IMR-90 (cell line): ENCODE results near the gene COL4A1. TPM values are rescaled to one million over a fixed set of nuclear protein-coding genes. Genes with fewer than 3 reads are reported as not detected.

Experiments used
- ATAC-seq: fragments of 200-7000 bp; cut with Tn5 transposase; 2 replicates; pipeline ENCODE4 v1.9.1; 2020; ENCODE audit warnings: low read depth, mild to moderate bottlenecking, moderate library complexity
- BruUV-seq: library from RNA; stranded (reverse); fragments of 400-500 nt; replicated peaks from 2 replicates; lab custom pipeline; 2021; lab: Mats Ljungman, UMichigan
- CTCF ChIA-PET: fragments of 300-600 bp; formaldehyde crosslinking; extraction: SDS; loops from one replicate; lab custom pipeline; 2021; ENCODE audit warnings: antibody characterized with exemption; lab: Yijun Ruan, JAX
- POLR2A ChIA-PET: fragments of 300-600 bp; sonication (Branson Sonifier 250); formaldehyde crosslinking; loops from one replicate; lab custom pipeline; 2022; ENCODE audit warnings: antibody characterized with exemption; ENCODE audit not compliant: unreplicated experiment; lab: Charles Lee
- DNase-seq: peaks from one replicate; pipeline ENCODE4 v3.0.0; 2013
- H2AFZ ChIP-seq: replicated peaks from 2 replicates; pipeline ENCODE3; 2013; ENCODE audit warnings: low read length, mild to moderate bottlenecking; ENCODE audit not compliant: poor library complexity
- H2AK5ac ChIP-seq: 2 replicates; pipeline ENCODE4 v1.6.1; 2013; ENCODE audit warnings: low read depth, low read length, inconsistent platforms
- H2AK9ac ChIP-seq: replicated peaks from 2 replicates; pipeline ENCODE3; 2013; ENCODE audit warnings: mild to moderate bottlenecking, low read depth, low read length, moderate library complexity; ENCODE audit not compliant: poor library complexity
- H2BK120ac ChIP-seq: 2 replicates; pipeline ENCODE4 v1.6.1; 2013; ENCODE audit warnings: low read depth, low read length, inconsistent platforms
- H2BK15ac ChIP-seq: 3 replicates; pipeline ENCODE4 v1.6.1; 2013; ENCODE audit warnings: low read depth, low read length, inconsistent platforms
- H2BK20ac ChIP-seq: 2 replicates; pipeline ENCODE4 v1.6.1; 2013; ENCODE audit warnings: low read depth, mild to moderate bottlenecking, inconsistent platforms, low read length, moderate library complexity
- H2BK5ac ChIP-seq: 2 replicates; pipeline ENCODE4 v1.6.1; 2013; ENCODE audit warnings: mild to moderate bottlenecking, low read depth, low read length, inconsistent platforms; ENCODE audit not compliant: poor library complexity, severe bottlenecking
- H3K14ac ChIP-seq: replicated peaks from 2 replicates; pipeline ENCODE4 v1.6.1; 2013; ENCODE audit warnings: low read depth, low read length, inconsistent platforms
- H3K18ac ChIP-seq: 2 replicates; pipeline ENCODE4 v1.6.1; 2013; ENCODE audit warnings: low read depth, low read length, control low read depth
- H3K23ac ChIP-seq: 2 replicates; pipeline ENCODE4 v1.6.1; 2013; ENCODE audit warnings: low read depth, low read length, inconsistent platforms
- H3K27ac ChIP-seq: 2 replicates; pipeline ENCODE4 v1.5.1; 2013; ENCODE audit warnings: mild to moderate bottlenecking, control low read depth, low read length; ENCODE audit not compliant: insufficient read depth
- H3K27me3 ChIP-seq: 2 replicates; pipeline ENCODE4 v1.6.1; 2013; ENCODE audit warnings: low read length; ENCODE audit not compliant: control insufficient read depth, insufficient read depth
- H3K36me3 ChIP-seq: 2 replicates; pipeline ENCODE4 v1.6.1; 2013; ENCODE audit warnings: low read length, mixed read lengths; ENCODE audit not compliant: control insufficient read depth, insufficient read depth
- H3K4ac ChIP-seq: 2 replicates; pipeline ENCODE4 v1.6.1; 2013; ENCODE audit warnings: low read depth, low read length, inconsistent platforms
- H3K4me1 ChIP-seq: 2 replicates; pipeline ENCODE4 v1.6.1; 2013; ENCODE audit warnings: low read length, mixed read lengths; ENCODE audit not compliant: control insufficient read depth, insufficient read depth
- H3K4me2 ChIP-seq: 2 replicates; pipeline ENCODE4 v1.6.1; 2013; ENCODE audit warnings: low read depth, mild to moderate bottlenecking, control low read depth, low read length, moderate library complexity
- H3K4me3 ChIP-seq: 2 replicates; pipeline ENCODE4 v1.5.1; 2013; ENCODE audit warnings: low read depth, mild to moderate bottlenecking, control low read depth, low read length, moderate library complexity; ENCODE audit not compliant: insufficient read depth
- H3K56ac ChIP-seq: 2 replicates; pipeline ENCODE4 v1.6.1; 2013; ENCODE audit warnings: low read length, inconsistent platforms; ENCODE audit not compliant: insufficient read depth; ENCODE audit errors: extremely low read depth
- H3K79me1 ChIP-seq, 2 experiments: 2 replicates each; pipeline ENCODE4 v1.6.1; 2013; ENCODE audit warnings: low read length in 2 of 2, inconsistent platforms in 1 of 2, low read depth in 1 of 2
- H3K9ac ChIP-seq: 2 replicates; pipeline ENCODE4 v1.6.1; 2013; ENCODE audit warnings: low read depth, low read length, control low read depth
- H3K9me1 ChIP-seq: 2 replicates; pipeline ENCODE4 v1.6.1; 2013; ENCODE audit warnings: low read length, inconsistent platforms; ENCODE audit not compliant: insufficient read depth
- H3K9me3 ChIP-seq: 2 replicates; pipeline ENCODE4 v1.6.1; 2013; ENCODE audit warnings: low read length; ENCODE audit not compliant: control insufficient read depth, insufficient read depth
- H4K20me1 ChIP-seq: 2 replicates; pipeline ENCODE4 v1.6.1; 2013; ENCODE audit warnings: low read length, inconsistent platforms; ENCODE audit not compliant: insufficient read depth
- H4K5ac ChIP-seq: 2 replicates; pipeline ENCODE4 v1.6.1; 2013; ENCODE audit warnings: mild to moderate bottlenecking, low read depth, low read length, control low read depth
- H4K8ac ChIP-seq, 2 experiments: 2 replicates each; pipeline ENCODE4 v1.6.1; 2013; ENCODE audit warnings: low read depth in 2 of 2, low read length in 2 of 2, control low read depth in 1 of 2, inconsistent platforms in 1 of 2
- H4K91ac ChIP-seq: 2 replicates; pipeline ENCODE4 v1.6.1; 2013; ENCODE audit warnings: low read depth, low read length, inconsistent platforms; ENCODE audit not compliant: insufficient read depth
- MAFK ChIP-seq: IDR thresholded peaks from 2 replicates; pipeline ENCODE4 v1.6.1; 2012; ENCODE audit warnings: low read depth, low read length, improper control_type of control experiment
- MXI1 ChIP-seq: IDR thresholded peaks from 2 replicates; pipeline ENCODE4 v1.6.1; 2012; ENCODE audit warnings: low read depth, mild to moderate bottlenecking, low read length, moderate library complexity, borderline replicate concordance
- RAD21 ChIP-seq: IDR thresholded peaks from 2 replicates; pipeline ENCODE4 v1.6.1; 2012; ENCODE audit warnings: low read length, improper control_type of control experiment
- RCOR1 ChIP-seq: IDR thresholded peaks from 2 replicates; pipeline ENCODE4 v1.6.1; 2012; ENCODE audit warnings: mild to moderate bottlenecking, low read length, improper control_type of control experiment; ENCODE audit not compliant: insufficient replicate concordance
- WGBS, 2 experiments: methylation state at CpG; one replicate each; pipeline versions ENCODE4 v1.1.5 to v1.1.7; 2013; ENCODE audit warnings: missing lambda C conversion rate in 2 of 2; ENCODE audit not compliant: insufficient read length in 1 of 2; ENCODE audit errors: extremely low coverage in 2 of 2; 5-methylcytosine and 5-hydroxymethylcytosine counted together
- dilution Hi-C: fragments of 300-500 bp; cut with HindIII; formaldehyde crosslinking; loops from one replicate; pipeline ENCODE4 v1.14.3; 2018; ENCODE audit warnings: low sequenced_read_pairs; ENCODE audit not compliant: unreplicated experiment
- in situ Hi-C: fragments of 300-500 bp; cut with MboI; formaldehyde crosslinking; loops from 3 replicates; pipeline ENCODE4 v1.14.3; 2019; ENCODE audit warnings: low sequenced_read_pairs, inconsistent platforms, mixed read lengths
- intact Hi-C: fragments of 100-400 bp; cut with micrococcal nuclease; formaldehyde crosslinking; loops from 2 replicates; pipeline ENCODE4 v1.10.0; 2022
- polyA plus RNA-seq, 3 experiments: library from polyadenylated mRNA; depleted of rRNA; stranded (reverse); fragments of >200 nt; gene quantifications; 2 replicates each; pipeline ENCODE4 v1.2.3, GENCODE V29; 2012; ENCODE audit warnings: low replicate concordance in 1 of 3
- total RNA-seq: library from RNA; depleted of rRNA; stranded (reverse); fragments of >200 nt; gene quantifications from 2 replicates; pipeline ENCODE4 v1.2.3, GENCODE V29; 2012
- TF ChIP-seq, protein P1 (sequence below): conservative IDR thresholded peaks from 2 replicates; pipeline ENCODE4 v1.5.1; 2012; ENCODE audit warnings: mild to moderate bottlenecking, low read depth, low read length, improper control_type of control experiment

The COL4A1 gene
- total and polyA plus RNA-seq, 2 of the 4 experiments (the other 2 are of a cell fraction) = 230 to 337 TPM

- peaks cover 10% of the 10 kb centered on the region for H3K4me1 ChIP-seq
- no peak overlapping the region for H2AFZ ChIP-seq
- H4K5ac ChIP-seq = no peak overlapping the region
- peaks cover 26% of the 10 kb centered on the region for H3K36me3 ChIP-seq
- no peaks in the 10 kb centered on the region for H3K27me3 ChIP-seq
- no peak overlapping the region for H3K23ac ChIP-seq
- peak overlapping the region; percentile 37 for H2BK5ac ChIP-seq
- no peak overlapping the region for H3K9ac ChIP-seq
- DNase-seq = peak; percentile 68
- H2BK120ac ChIP-seq = no peak overlapping the region
- no peak overlapping the region for H3K4me3 ChIP-seq
- H3K4ac ChIP-seq = no peak overlapping the region
- peaks cover 25 to 83% of the 10 kb centered on the region in 2 experiments for H3K79me1 ChIP-seq
- H3K27ac ChIP-seq = no peak overlapping the region
- ChIA-PET POLR2A (no interaction called here), CTCF (interaction anchor here (0.6 to 1.6 kb wide), 2 partner anchors 15 to 20 kb away, joined by 3 read pairs; no protein-coding TSS in a partner anchor)
- no peak overlapping the region for H3K56ac ChIP-seq
- H4K8ac ChIP-seq = no peak overlapping the region
- H3K18ac ChIP-seq = no peak overlapping the region
- no peak overlapping the region for H3K14ac ChIP-seq
- no peak overlapping the region for H2BK20ac ChIP-seq
- ATAC-seq = no peak
- H2AK5ac ChIP-seq = 0 out of 2 replicates have a peak overlapping the region, but pooled peaks have one; percentile 54
- no TSS peak for BruUV-seq
- intact Hi-C loops = no loop called here
- no peak overlapping the region for H2BK15ac ChIP-seq
- H4K91ac ChIP-seq = no peak overlapping the region
- peaks cover 47% of the 10 kb centered on the region for H3K9me1 ChIP-seq
- TF ChIP-seq MXI1 = no peak
- TF ChIP-seq, protein P1, sequence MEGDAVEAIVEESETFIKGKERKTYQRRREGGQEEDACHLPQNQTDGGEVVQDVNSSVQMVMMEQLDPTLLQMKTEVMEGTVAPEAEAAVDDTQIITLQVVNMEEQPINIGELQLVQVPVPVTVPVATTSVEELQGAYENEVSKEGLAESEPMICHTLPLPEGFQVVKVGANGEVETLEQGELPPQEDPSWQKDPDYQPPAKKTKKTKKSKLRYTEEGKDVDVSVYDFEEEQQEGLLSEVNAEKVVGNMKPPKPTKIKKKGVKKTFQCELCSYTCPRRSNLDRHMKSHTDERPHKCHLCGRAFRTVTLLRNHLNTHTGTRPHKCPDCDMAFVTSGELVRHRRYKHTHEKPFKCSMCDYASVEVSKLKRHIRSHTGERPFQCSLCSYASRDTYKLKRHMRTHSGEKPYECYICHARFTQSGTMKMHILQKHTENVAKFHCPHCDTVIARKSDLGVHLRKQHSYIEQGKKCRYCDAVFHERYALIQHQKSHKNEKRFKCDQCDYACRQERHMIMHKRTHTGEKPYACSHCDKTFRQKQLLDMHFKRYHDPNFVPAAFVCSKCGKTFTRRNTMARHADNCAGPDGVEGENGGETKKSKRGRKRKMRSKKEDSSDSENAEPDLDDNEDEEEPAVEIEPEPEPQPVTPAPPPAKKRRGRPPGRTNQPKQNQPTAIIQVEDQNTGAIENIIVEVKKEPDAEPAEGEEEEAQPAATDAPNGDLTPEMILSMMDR = no peak
- TF ChIP-seq MAFK = no peak
- no peak for TF ChIP-seq RCOR1
- no peak for TF ChIP-seq RAD21
- no peak overlapping the region for H2AK9ac ChIP-seq
- peaks cover 44% of the 10 kb centered on the region for H4K20me1 ChIP-seq
- dilution Hi-C loops = no loop called here
- in situ Hi-C loops = no loop called here
- no peak overlapping the region for H3K4me2 ChIP-seq
- no CpG with 5 or more reads among the region's 6 CpGs for WGBS, 2 experiments
- no peaks in the 10 kb centered on the region for H3K9me3 ChIP-seq
These were observed 47.2 kb upstream of the COL4A1 start for GRCh38 chr13:110354123-110354627.
